Astrocyte of the cerebellum (primary cell): ENCODE results near the gene HS1BP3.

ENCODE experiments used
- DNase-seq: peaks from one replicate; pipeline ENCODE4 v3.0.0-alpha.2; 2011; ENCODE audit warnings: low read depth
- H3K4me3 ChIP-seq: 2 replicates; pipeline ENCODE4 v1.5.1; 2011; ENCODE audit warnings: mild to moderate bottlenecking, low read depth, low read length, moderate library complexity
- in situ Hi-C: cut with HindIII; loops from 2 replicates; pipeline ENCODE4 v1.10.0; 2017; ENCODE audit warnings: low sequenced_read_pairs
- TF ChIP-seq, protein P1 (sequence below): IDR thresholded peaks from 2 replicates; pipeline ENCODE4 v1.5.1; 2012; ENCODE audit warnings: low read length, low read depth, moderate library complexity, mild to moderate bottlenecking; ENCODE audit errors: missing control alignments

Gene HS1BP3

DNA sequence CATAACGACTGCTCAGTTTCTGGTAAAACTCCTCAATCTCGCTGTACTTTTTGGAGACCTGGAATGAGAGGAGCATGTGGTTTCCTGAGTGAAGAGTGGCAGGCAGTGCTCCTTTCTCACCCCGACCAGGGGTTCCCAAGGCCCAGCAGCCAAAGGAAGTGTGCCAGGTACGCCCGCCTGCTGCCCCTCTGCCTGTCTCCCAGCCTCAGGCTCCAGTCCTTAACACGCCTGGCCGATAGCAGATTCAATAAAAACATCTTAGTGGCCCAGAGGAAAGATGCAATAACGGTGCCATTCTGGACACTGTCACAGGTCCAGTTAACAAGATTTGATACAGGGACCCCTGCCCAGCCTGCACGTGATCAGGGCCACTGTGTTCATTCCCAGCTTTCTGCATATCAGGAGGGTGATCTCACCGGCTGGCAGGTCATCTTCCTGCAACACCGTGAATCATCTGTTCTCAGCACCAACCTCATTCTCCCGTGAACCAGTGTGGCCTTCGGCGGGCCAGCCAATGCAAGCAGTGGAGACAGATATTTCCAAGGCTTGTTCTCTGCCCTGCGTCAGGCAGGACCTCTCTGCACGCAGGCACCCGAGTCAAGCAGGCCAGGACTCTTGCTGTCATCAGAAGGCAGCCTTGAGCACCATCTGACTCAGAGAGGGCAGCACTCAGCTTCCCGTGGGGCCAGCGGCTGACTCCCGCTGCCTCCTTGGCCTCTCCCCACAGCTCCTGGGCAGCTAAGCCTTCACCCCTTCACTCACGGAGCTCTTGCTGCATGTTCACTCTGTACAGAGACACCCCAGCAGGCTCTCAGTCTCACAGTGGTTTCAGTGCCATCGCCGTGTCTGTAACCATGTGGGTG lies 9.5 kb downstream of the HS1BP3 start:
- H3K4me3 ChIP-seq: no peak overlapping the region
- in situ Hi-C loops: no loop called here
- no peak for DNase-seq
- TF ChIP-seq, protein P1, sequence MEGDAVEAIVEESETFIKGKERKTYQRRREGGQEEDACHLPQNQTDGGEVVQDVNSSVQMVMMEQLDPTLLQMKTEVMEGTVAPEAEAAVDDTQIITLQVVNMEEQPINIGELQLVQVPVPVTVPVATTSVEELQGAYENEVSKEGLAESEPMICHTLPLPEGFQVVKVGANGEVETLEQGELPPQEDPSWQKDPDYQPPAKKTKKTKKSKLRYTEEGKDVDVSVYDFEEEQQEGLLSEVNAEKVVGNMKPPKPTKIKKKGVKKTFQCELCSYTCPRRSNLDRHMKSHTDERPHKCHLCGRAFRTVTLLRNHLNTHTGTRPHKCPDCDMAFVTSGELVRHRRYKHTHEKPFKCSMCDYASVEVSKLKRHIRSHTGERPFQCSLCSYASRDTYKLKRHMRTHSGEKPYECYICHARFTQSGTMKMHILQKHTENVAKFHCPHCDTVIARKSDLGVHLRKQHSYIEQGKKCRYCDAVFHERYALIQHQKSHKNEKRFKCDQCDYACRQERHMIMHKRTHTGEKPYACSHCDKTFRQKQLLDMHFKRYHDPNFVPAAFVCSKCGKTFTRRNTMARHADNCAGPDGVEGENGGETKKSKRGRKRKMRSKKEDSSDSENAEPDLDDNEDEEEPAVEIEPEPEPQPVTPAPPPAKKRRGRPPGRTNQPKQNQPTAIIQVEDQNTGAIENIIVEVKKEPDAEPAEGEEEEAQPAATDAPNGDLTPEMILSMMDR: no peak

DNA sequence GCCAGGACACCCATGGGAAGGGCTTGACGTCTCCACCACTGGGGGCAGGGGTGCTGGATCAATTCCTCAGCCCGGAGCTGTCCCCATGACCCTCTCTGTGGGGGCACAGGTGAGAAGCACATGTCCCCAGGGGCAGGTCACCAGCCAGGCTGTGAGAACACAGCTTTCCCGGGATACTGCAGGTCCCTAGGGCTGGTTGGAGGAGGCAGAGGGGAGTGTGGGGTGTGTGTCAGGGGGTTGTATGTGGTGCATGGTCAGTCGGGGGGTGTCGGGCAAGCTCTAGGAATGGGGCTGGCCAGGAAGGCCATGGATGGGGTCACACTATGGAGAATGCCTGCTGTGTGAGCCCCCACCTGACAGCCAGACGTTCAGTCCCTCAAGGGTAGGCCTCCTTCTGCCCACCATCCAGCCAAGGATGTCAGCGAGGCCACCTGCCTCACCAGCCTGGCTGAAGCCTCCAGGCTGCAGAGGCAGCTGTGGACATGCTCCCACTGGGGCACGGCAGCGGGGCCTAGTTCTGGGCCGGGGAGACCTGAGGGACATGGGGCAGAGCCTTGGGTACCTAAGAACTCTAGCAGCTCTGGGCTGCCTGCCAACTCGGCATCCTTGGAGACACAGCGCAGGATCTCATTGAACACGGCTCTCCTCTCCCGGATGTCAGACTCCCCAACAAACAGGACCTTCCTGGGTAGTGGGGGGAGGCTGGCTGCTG lies 10.3 kb downstream of the HS1BP3 start:
- TF ChIP-seq, protein P1: no peak

DNA sequence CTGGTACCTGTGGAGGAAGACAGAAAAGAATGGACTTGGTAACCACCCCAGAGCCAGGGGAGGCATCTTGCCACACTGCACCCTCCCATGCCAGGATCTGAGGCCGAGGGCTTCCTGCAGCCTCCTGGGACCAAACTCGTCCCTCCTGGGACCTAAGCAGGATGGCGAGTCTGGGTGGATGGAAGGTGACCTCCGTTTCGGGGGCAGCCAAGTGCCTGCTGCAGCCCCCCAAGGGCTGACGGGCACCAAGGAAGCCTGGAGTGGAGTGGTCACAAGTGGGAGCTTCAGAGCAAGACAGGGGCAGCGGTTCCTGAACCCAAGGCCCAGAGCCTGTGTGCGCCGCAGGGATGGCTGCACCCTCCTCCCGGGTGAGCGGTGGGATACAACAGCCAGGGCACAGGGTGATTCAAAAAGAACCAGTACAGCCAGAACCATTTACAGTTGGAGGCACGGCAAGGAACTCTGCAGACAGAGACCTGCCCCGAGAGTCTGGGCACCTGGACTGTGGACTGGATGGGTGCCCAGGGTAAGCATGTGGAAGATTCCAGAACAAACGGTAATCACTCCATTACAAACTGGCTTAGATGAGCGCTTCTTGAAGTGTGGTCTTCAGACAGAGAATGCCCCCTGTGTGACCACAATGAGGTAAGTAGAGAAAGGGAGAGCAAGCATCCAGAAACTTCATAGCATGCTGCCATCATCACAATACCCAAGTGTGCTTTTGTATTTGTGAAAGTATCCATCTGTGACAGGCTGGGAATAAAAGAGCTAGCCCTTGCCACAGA lies 12.1 kb downstream of the HS1BP3 start:
- in situ Hi-C loops: no loop called here
- DNase-seq: no peak
- no peak overlapping the region for H3K4me3 ChIP-seq
- TF ChIP-seq, protein P1: no peak

More for the DNA sequence above, 10.3 kb downstream of the HS1BP3 start:
- no peak for DNase-seq
- in situ Hi-C loops: no loop called here
- no peak overlapping the region for H3K4me3 ChIP-seq

DNA sequence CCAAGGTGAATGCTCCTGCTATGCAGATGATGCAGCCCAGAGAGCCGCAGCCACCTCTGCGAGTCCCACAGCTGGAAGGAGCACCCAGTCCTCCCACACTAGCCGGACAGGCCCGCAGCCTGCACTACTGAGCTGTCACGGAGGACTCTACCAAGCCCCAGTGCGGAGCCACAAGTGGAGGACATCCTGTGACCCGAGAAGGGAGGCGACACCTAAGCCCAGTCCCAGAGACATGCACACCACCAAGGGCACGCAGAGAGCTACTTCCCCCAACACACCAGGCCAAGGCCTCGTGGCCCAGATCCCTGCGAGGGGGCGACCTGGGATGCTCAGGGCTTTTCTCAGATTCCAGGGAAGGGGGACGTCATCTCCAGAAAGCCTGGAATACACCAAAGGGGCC lies 12.9 kb downstream of the HS1BP3 start:
- TF ChIP-seq, protein P1: no peak
- in situ Hi-C loops: no loop called here
- H3K4me3 ChIP-seq: no peak overlapping the region
- DNase-seq: no peak

DNA sequence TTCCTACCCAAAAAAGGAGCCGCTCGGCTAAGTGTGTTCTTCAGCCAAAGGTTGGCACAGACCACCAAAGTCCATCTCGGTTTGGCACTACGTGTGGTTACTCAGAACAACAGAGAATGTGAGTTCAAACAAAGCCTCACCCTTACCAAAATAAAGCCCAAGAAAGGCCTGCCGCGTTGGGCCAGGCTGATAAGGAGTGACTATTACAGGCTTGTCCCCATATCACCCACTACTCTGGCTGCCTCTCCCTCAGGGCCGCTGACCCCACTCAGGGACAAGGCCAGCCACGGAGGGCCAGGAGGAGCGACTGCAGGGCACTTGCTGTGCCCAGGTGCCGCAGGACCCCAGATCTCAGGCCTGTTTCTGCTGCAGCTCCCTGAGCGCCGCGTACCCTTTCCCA lies 13.8 kb downstream of the HS1BP3 start:
- in situ Hi-C loops: no loop called here
- no peak overlapping the region for H3K4me3 ChIP-seq
- DNase-seq: no peak
- TF ChIP-seq, protein P1: no peak
